MM.1S (cell line): Measurements from ENCODE around the gene RTP1.

Experiments
- DNase-seq: peaks from one replicate; pipeline ENCODE4 v3.0.0-alpha.2; 2015
- H2AFZ ChIP-seq: fragments of 300-600 bp; sonication (generic); 2 replicates; pipeline ENCODE4 v1.6.0; 2016; ENCODE audit warnings: antibody characterized with exemption, low read length
- H3F3A ChIP-seq: fragments of 300-600 bp; sonication (generic); 2 replicates; pipeline ENCODE4 v1.6.1; 2016; ENCODE audit warnings: mild to moderate bottlenecking, antibody characterized with exemption, low read length, moderate library complexity, mixed read lengths; ENCODE audit not compliant: insufficient read depth
- H3K27ac ChIP-seq: fragments of 300-600 bp; sonication (generic); 2 replicates; pipeline ENCODE4 v1.5.1; 2016; ENCODE audit warnings: mild to moderate bottlenecking, low read length
- H3K27me3 ChIP-seq: fragments of 300-600 bp; sonication (generic); replicated peaks from 2 replicates; pipeline ENCODE4 v1.6.0; 2016; ENCODE audit warnings: low read length; ENCODE audit not compliant: insufficient read depth
- H3K36me3 ChIP-seq: fragments of 300-600 bp; sonication (generic); replicated peaks from 2 replicates; pipeline ENCODE4 v1.6.1; 2016; ENCODE audit warnings: mild to moderate bottlenecking, low read length, mixed read lengths; ENCODE audit not compliant: insufficient read depth
- H3K4me1 ChIP-seq: fragments of 300-600 bp; sonication (generic); 2 replicates; pipeline ENCODE4 v1.6.1; 2016; ENCODE audit warnings: low read length, mixed read lengths
- H3K4me2 ChIP-seq: fragments of 300-600 bp; sonication (generic); 2 replicates; pipeline ENCODE4 v1.6.0; 2016; ENCODE audit warnings: low read depth, low read length
- H3K4me3 ChIP-seq: fragments of 300-600 bp; sonication (generic); 2 replicates; pipeline ENCODE4 v1.5.1; 2016; ENCODE audit warnings: low read length, mixed read lengths
- H3K79me2 ChIP-seq: fragments of 300-600 bp; sonication (generic); 2 replicates; pipeline ENCODE4 v1.6.1; 2016; ENCODE audit warnings: mixed run types, low read length, mixed read lengths
- H3K9ac ChIP-seq: fragments of 300-600 bp; sonication (generic); 2 replicates; pipeline ENCODE4 v1.6.1; 2016; ENCODE audit warnings: low read length, mixed read lengths
- H3K9me2 ChIP-seq: fragments of 300-600 bp; sonication (generic); replicated peaks from 2 replicates; pipeline ENCODE4 v1.6.1; 2016; ENCODE audit warnings: mild to moderate bottlenecking, low read length, mixed read lengths; ENCODE audit not compliant: insufficient read depth
- H3K9me3 ChIP-seq: fragments of 300-600 bp; sonication (generic); replicated peaks from 2 replicates; pipeline ENCODE4 v1.6.1; 2016; ENCODE audit warnings: mild to moderate bottlenecking, low read length, mixed read lengths; ENCODE audit not compliant: insufficient read depth
- H4K20me1 ChIP-seq: fragments of 300-600 bp; sonication (generic); 2 replicates; pipeline ENCODE4 v1.6.1; 2016; ENCODE audit warnings: mild to moderate bottlenecking, low read length, moderate library complexity, mixed read lengths; ENCODE audit not compliant: insufficient read depth
- CTCF ChIP-seq: fragments of 300-600 bp; sonication (generic); IDR thresholded peaks from 2 replicates; pipeline ENCODE4 v1.5.1; 2016; ENCODE audit warnings: antibody characterized with exemption, low read length, mixed read lengths
- EZH2 ChIP-seq: fragments of 300-600 bp; sonication (generic); optimal IDR thresholded peaks from 2 replicates; pipeline ENCODE3; 2017; ENCODE audit warnings: low read depth, mild to moderate bottlenecking, antibody characterized with exemption, low read length, mixed read lengths
- EZH2phosphoT487 ChIP-seq: fragments of 300-600 bp; sonication (generic); IDR thresholded peaks from 2 replicates; pipeline ENCODE4 v1.6.1; 2018; ENCODE audit warnings: antibody characterized with exemption, low read length

Gene RTP1

GRCh38 chr3:187185759-187186158, 11.5 kb upstream of the RTP1 start:
- no peak overlapping the region for H3K9ac ChIP-seq
- no peak overlapping the region for H3K4me3 ChIP-seq
- no peak overlapping the region for H2AFZ ChIP-seq
- H3K27me3 ChIP-seq = no peaks in the 10 kb centered on the region
- H4K20me1 ChIP-seq = no peaks in the 10 kb centered on the region
- no peaks in the 10 kb centered on the region for H3K36me3 ChIP-seq
- H3K9me3 ChIP-seq = no peaks in the 10 kb centered on the region
- DNase-seq = no peak
- no peak overlapping the region for H3K4me2 ChIP-seq
- H3K9me2 ChIP-seq = no peaks in the 10 kb centered on the region
- no peaks in the 10 kb centered on the region; the same call in 1 of the 2 replicates for H3F3A ChIP-seq
- H3K27ac ChIP-seq = no peak overlapping the region
- TF ChIP-seq EZH2phosphoT487 (no peak), CTCF (no peak), EZH2 (no peak)
- H3K4me1 ChIP-seq = peaks cover 25% of the 10 kb centered on the region
- no peaks in the 10 kb centered on the region for H3K79me2 ChIP-seq

- Histone ChIP-seq H3K27me3 (no peaks in the 10 kb centered on the region), H2AFZ (no peak overlapping the region), H3K4me2 (no peak overlapping the region), H3K79me2 (no peaks in the 10 kb centered on the region), H3K9ac (no peak overlapping the region), H3K4me1 (peaks cover 25% of the 10 kb centered on the region), H3F3A (no peaks in the 10 kb centered on the region; the same call in 1 of the 2 replicates), H4K20me1 (no peaks in the 10 kb centered on the region), H3K36me3 (no peaks in the 10 kb centered on the region), H3K9me2 (no peaks in the 10 kb centered on the region), H3K9me3 (no peaks in the 10 kb centered on the region), H3K27ac (no peak overlapping the region), H3K4me3 (no peak overlapping the region)
- TF ChIP-seq EZH2 (no peak), CTCF (no peak), EZH2phosphoT487 (no peak)
- no peak for DNase-seq
These were observed 10.9 kb upstream of the RTP1 start for GRCh38 chr3:187186375-187186774.

- no peak overlapping the region for H3K9ac ChIP-seq
- H2AFZ ChIP-seq = no peak overlapping the region
- no peaks in the 10 kb centered on the region for H3K79me2 ChIP-seq
- H4K20me1 ChIP-seq = no peaks in the 10 kb centered on the region
- no peak for TF ChIP-seq EZH2phosphoT487
- no peak for TF ChIP-seq CTCF
- no peak for TF ChIP-seq EZH2
- DNase-seq = no peak
- H3F3A ChIP-seq = no peaks in the 10 kb centered on the region; the same call in 1 of the 2 replicates
- no peaks in the 10 kb centered on the region for H3K9me2 ChIP-seq
- H3K9me3 ChIP-seq = no peaks in the 10 kb centered on the region
- peaks cover 25% of the 10 kb centered on the region for H3K4me1 ChIP-seq
- H3K4me2 ChIP-seq = no peak overlapping the region
- no peak overlapping the region for H3K27ac ChIP-seq
- no peaks in the 10 kb centered on the region for H3K27me3 ChIP-seq
- no peaks in the 10 kb centered on the region for H3K36me3 ChIP-seq
- no peak overlapping the region for H3K4me3 ChIP-seq
These were observed 10.4 kb upstream of the RTP1 start for GRCh38 chr3:187186801-187187421.
